Measurements from ENCODE around the gene MGAT5B.

DNA sequence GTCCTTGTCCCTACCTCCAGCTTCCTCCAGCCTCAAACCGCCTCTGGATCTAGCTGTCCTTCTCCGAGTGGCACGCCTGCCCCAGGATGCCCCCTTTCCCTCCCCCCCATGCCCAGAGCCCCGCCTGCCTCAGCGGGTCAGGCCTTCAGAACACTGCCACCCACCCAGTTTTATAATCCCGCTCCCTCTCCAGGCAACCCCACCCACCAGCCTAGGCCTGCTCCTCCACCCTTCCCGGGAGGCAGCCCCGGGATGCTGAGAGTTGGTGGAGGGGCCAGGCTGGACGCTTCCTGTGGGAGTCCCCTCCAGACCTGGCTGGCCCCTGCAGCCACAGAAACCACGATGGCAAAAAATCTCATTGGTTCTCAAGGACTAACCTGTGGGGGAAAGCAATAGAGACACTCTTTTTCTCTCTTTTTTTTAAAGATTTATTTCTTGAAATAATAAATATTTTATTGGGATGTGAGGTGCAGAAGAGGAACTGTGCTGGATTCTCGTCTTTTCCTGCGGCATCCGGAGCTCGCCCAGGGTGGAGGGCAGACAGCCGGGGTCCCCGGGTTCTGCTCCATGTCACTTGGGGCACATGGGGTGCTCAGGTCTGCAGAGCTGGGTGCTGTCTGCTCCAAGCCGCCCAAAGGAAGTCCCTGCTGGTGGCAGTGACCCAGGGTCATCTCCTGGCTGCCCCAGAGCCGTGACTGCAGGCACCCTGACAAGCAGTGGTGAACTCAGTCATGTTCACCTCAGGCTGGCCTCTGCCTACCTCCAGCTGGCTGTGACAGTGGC, 81.9 kb downstream of the MGAT5B start:
- no peak for TF ChIP-seq EZH2 (IDR thresholded peaks at IDR 0.05; ENCODE audit: low read length, missing control alignments)
- TF ChIP-seq, protein P1, sequence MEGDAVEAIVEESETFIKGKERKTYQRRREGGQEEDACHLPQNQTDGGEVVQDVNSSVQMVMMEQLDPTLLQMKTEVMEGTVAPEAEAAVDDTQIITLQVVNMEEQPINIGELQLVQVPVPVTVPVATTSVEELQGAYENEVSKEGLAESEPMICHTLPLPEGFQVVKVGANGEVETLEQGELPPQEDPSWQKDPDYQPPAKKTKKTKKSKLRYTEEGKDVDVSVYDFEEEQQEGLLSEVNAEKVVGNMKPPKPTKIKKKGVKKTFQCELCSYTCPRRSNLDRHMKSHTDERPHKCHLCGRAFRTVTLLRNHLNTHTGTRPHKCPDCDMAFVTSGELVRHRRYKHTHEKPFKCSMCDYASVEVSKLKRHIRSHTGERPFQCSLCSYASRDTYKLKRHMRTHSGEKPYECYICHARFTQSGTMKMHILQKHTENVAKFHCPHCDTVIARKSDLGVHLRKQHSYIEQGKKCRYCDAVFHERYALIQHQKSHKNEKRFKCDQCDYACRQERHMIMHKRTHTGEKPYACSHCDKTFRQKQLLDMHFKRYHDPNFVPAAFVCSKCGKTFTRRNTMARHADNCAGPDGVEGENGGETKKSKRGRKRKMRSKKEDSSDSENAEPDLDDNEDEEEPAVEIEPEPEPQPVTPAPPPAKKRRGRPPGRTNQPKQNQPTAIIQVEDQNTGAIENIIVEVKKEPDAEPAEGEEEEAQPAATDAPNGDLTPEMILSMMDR (conservative IDR thresholded peaks at IDR 0.05 in 1 of 2, IDR thresholded peaks at IDR 0.05 in 1 of 2; ENCODE audit: low read depth in 1 of 2, low read length in 2 of 2): no peak

All from fibroblast of lung (primary cell).